PC-3 (cell line): ENCODE results near the gene TSR2.

Experiments
- EZH2 ChIP-seq: fragments of 300-600 bp; sonication (generic); IDR thresholded peaks from one replicate; pipeline ENCODE4 v1.6.1; 2017; ENCODE audit warnings: antibody characterized with exemption, mild to moderate bottlenecking, low read length; ENCODE audit not compliant: unreplicated experiment
- TF ChIP-seq, protein P1 (sequence below): fragments of 300-600 bp; sonication (generic); conservative IDR thresholded peaks from 2 replicates; pipeline ENCODE4 v1.5.1; 2017; ENCODE audit warnings: antibody characterized with exemption, low read depth, mild to moderate bottlenecking, low read length

DNA sequence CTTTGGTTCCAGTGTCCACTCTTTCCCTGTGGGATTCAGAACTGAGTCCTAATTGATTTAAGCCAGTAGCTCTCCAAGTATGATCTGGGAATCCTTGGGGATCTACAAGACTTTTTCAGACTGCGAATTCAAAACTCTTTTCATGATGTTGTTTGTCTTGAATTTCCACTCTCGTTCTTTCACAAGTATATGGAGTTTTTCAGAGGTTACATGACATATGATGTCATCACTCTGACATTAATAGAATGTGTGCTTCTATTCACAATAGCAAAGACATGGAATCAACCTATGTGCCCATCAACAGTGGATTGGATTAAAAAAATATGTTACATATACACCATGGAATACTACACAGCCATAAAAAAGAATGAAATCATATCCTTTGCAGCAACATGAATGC is 23.2 kb upstream of the TSR2 start:
- TF ChIP-seq, protein P1, sequence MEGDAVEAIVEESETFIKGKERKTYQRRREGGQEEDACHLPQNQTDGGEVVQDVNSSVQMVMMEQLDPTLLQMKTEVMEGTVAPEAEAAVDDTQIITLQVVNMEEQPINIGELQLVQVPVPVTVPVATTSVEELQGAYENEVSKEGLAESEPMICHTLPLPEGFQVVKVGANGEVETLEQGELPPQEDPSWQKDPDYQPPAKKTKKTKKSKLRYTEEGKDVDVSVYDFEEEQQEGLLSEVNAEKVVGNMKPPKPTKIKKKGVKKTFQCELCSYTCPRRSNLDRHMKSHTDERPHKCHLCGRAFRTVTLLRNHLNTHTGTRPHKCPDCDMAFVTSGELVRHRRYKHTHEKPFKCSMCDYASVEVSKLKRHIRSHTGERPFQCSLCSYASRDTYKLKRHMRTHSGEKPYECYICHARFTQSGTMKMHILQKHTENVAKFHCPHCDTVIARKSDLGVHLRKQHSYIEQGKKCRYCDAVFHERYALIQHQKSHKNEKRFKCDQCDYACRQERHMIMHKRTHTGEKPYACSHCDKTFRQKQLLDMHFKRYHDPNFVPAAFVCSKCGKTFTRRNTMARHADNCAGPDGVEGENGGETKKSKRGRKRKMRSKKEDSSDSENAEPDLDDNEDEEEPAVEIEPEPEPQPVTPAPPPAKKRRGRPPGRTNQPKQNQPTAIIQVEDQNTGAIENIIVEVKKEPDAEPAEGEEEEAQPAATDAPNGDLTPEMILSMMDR = no peak
- TF ChIP-seq EZH2 = no peak
